Measurements from ENCODE around the gene LRP5.

The LRP5 gene

DNA sequence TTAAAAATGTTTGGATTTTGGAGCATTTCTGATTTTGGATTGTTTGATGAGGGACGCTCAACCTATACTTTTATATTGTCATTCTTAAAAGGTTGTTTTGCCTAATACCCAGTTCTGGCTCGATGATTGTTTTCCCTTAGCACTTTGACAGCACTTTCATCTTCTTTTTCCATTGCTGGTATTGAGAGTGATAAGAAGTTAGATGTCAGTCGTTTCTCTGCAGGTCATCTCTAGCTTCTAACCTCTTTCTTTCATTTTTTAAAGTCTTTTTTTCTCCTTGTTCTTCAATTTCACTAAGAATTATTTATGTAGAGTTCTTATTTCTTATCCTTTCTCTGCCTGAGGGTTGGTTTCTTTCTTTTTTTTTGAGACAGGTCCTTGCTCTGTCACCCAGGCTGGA, 167.0 kb downstream of the LRP5 start:
- Histone ChIP-seq H3F3A (ENCODE audit: control insufficient read depth, insufficient read depth) (peaks cover 2% of the 10 kb centered on the region; the same call in 1 of the 2 replicates), H3K9me3 (ENCODE audit: control insufficient read depth, insufficient read depth, low read length) (no peaks in the 10 kb centered on the region), H4K20me1 (ENCODE audit: control insufficient read depth, insufficient read depth, low read depth, low read length) (peaks cover 25% of the 10 kb centered on the region; the same call in 1 of the 2 replicates), H3K27me3 (ENCODE audit: control insufficient read depth, low read length) (no peaks in the 10 kb centered on the region), H3K4me2 (ENCODE audit: low read length) (no peak overlapping the region), H3K9me2 (replicated peaks; ENCODE audit: control insufficient read depth, low read length) (no peaks in the 10 kb centered on the region), H3K36me3 (ENCODE audit: control insufficient read depth, low read length) (peaks cover 26% of the 10 kb centered on the region), H3K4me1 (ENCODE audit: control insufficient read depth, low read length) (no peaks in the 10 kb centered on the region), H3K4me3 (ENCODE audit: low read length) (no peak overlapping the region), H3K79me2 (ENCODE audit: control insufficient read depth, low read length) (peaks cover 96% of the 10 kb centered on the region), H3K27ac (ENCODE audit: low read depth, low read length) (no peak overlapping the region)
- TF ChIP-seq, protein P1, sequence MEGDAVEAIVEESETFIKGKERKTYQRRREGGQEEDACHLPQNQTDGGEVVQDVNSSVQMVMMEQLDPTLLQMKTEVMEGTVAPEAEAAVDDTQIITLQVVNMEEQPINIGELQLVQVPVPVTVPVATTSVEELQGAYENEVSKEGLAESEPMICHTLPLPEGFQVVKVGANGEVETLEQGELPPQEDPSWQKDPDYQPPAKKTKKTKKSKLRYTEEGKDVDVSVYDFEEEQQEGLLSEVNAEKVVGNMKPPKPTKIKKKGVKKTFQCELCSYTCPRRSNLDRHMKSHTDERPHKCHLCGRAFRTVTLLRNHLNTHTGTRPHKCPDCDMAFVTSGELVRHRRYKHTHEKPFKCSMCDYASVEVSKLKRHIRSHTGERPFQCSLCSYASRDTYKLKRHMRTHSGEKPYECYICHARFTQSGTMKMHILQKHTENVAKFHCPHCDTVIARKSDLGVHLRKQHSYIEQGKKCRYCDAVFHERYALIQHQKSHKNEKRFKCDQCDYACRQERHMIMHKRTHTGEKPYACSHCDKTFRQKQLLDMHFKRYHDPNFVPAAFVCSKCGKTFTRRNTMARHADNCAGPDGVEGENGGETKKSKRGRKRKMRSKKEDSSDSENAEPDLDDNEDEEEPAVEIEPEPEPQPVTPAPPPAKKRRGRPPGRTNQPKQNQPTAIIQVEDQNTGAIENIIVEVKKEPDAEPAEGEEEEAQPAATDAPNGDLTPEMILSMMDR (IDR thresholded peaks at IDR 0.05; ENCODE audit: low read depth, low read length, poor library complexity, severe bottlenecking), result no peak
- TF ChIP-seq EZH2phosphoT487 (IDR thresholded peaks at IDR 0.05; ENCODE audit: borderline replicate concordance, low read length), result no peak

DNA sequence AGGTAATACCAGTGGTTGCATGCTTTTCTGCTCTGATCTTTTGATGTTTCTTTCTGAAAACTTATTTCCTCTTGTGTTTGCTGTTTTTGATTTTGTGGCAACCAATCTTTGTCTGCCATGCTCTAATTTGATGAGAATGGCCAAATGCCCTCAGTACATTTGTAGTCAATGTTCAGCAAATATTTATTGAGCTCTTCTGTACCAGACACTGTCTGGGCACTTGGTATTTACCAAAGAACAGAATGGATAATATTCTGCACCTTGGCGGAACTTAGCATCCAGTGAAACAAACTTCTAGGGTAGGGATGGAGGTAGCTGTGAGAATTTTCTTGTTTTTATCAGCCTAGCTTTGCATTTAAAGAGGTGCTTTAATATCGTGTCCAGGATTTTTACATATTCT, 167.8 kb downstream of the LRP5 start:
- no peak overlapping the region for H3K27ac ChIP-seq (ENCODE audit: low read depth, low read length)
- no peaks in the 10 kb centered on the region for H3F3A ChIP-seq (ENCODE audit: control insufficient read depth, insufficient read depth)
- no peak overlapping the region for H3K4me2 ChIP-seq (ENCODE audit: low read length)
- H3K4me1 ChIP-seq (ENCODE audit: control insufficient read depth, low read length), result no peaks in the 10 kb centered on the region
- TF ChIP-seq, protein P1 (IDR thresholded peaks at IDR 0.05; ENCODE audit: low read depth, low read length, poor library complexity, severe bottlenecking), result no peak
- TF ChIP-seq EZH2phosphoT487 (IDR thresholded peaks at IDR 0.05; ENCODE audit: borderline replicate concordance, low read length), result no peak
- H3K27me3 ChIP-seq (ENCODE audit: control insufficient read depth, low read length), result no peaks in the 10 kb centered on the region
- H3K9me2 ChIP-seq (replicated peaks; ENCODE audit: control insufficient read depth, low read length), result no peaks in the 10 kb centered on the region
- H3K36me3 ChIP-seq (ENCODE audit: control insufficient read depth, low read length), result peaks cover 25% of the 10 kb centered on the region
- peaks cover 96% of the 10 kb centered on the region for H3K79me2 ChIP-seq (ENCODE audit: control insufficient read depth, low read length)
- H3K4me3 ChIP-seq (ENCODE audit: low read length), result no peak overlapping the region
- H4K20me1 ChIP-seq (ENCODE audit: control insufficient read depth, insufficient read depth, low read depth, low read length), result peaks cover 25% of the 10 kb centered on the region; the same call in 1 of the 2 replicates
- H3K9me3 ChIP-seq (ENCODE audit: control insufficient read depth, insufficient read depth, low read length), result no peaks in the 10 kb centered on the region

DNA sequence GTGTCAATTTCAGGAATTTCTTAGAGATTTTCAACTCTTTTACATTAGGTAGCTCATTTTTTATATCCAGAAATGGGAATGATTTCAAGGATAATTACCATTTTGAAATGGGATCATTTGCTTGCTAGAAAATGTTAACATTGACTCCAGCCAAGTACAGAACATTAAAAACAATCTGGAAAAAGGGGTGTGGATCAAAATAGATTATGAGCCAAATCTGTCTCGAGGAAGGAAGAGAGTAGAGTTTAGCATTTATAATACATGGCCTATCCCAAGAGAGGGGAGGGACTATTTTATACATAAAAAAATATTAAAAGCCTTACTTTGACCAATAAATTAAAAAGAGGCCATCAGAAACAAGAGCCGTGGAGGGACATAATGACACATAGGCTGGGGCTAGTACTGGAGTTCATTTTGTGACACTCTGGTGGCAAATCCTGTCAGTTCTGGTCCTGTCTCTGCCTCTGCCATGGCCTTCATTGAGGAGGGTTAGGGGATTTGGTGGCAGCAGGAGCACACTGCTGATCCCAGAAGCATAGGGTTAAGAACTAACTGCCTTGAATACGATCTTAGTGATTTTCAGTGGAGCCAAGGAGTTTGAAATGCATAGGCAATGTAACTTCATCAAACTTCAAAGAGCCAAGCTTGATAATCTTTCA, 168.6 kb downstream of the LRP5 start:
- Histone ChIP-seq H4K20me1 (ENCODE audit: control insufficient read depth, insufficient read depth, low read depth, low read length) (peaks cover 25% of the 10 kb centered on the region; the same call in 1 of the 2 replicates), H3K27me3 (ENCODE audit: control insufficient read depth, low read length) (no peaks in the 10 kb centered on the region), H3K36me3 (ENCODE audit: control insufficient read depth, low read length) (peaks cover 25% of the 10 kb centered on the region), H3K4me2 (ENCODE audit: low read length) (no peak overlapping the region), H3K79me2 (ENCODE audit: control insufficient read depth, low read length) (peaks cover 99% of the 10 kb centered on the region), H3K4me3 (ENCODE audit: low read length) (no peak overlapping the region), H3F3A (ENCODE audit: control insufficient read depth, insufficient read depth) (no peaks in the 10 kb centered on the region), H3K27ac (ENCODE audit: low read depth, low read length) (no peak overlapping the region), H3K4me1 (ENCODE audit: control insufficient read depth, low read length) (peaks cover 5% of the 10 kb centered on the region), H3K9me2 (replicated peaks; ENCODE audit: control insufficient read depth, low read length) (no peaks in the 10 kb centered on the region), H3K9me3 (ENCODE audit: control insufficient read depth, insufficient read depth, low read length) (no peaks in the 10 kb centered on the region)
- TF ChIP-seq, protein P1 (IDR thresholded peaks at IDR 0.05; ENCODE audit: low read depth, low read length, poor library complexity, severe bottlenecking), result no peak
- no peak for TF ChIP-seq EZH2phosphoT487 (IDR thresholded peaks at IDR 0.05; ENCODE audit: borderline replicate concordance, low read length)
